Fibroblast of gingiva (primary cell): ENCODE data around the gene VWA3B.
"Not testable (repeated sequence)": the region's sequence is repeated elsewhere in the genome, so short reads cannot be mapped to it uniquely, and the experiment has no call there.

Experiments
- DNase-seq: peaks from one replicate; pipeline ENCODE4 v3.0.0-alpha.2; 2011; ENCODE audit warnings: low read depth

VWA3B gene

DNA sequence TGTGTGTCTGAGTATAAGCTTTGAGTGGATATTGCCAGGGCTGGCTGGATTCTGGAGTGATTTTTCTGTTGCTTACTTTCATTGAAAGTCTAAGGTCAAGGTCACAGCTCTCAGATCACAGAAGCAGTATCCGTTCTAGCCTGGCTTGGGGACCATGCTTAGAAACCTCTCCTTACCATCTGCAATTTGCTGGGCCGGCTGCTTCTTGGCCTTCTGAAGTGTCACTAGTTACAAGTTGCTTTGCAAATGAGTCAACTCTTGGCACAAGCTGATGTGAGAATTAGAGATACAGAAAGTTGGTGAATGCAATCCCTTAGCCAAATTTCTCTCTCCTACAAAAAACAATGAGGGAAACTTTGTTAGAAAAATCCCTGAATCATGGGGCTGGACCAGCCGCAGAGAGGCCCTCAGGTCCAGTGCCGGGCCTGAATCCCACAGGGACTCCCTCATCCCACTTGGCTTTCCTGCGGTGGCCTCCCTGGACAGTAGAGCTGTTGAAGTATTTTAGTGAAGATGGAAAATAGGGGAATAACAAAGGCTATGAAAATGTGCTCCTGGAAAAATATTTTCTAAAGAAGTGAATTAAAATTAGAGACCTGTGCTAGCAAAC lies 166.6 kb downstream of the VWA3B start:
- DNase-seq = no peak

DNA sequence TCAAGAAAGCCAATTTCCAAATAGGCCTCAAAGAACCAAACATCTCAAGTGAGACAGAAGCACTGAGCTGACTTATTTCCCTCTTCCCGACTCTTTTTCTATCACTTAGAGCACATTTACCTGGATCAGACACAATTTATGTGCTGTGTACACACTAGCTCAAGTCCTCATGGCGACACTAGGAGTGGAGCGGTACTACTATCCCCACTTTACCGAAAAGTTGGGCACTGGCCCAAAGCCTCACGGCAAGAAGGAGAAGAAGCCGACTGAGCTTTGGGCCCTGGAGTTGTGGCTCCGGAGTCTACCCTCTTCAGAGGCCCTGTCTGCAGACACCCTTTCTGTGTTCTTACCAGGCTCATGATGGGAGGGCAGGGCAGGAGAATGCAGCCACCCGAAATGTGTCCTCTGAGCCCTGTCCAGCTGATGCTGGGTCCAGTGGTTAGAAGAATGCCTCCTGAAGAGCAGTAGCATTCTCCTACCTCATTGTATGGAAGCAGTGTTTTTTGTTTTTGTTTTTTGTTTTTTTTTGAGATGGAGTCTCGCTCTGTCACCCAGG lies 167.6 kb downstream of the VWA3B start:
- DNase-seq = no peak

DNA sequence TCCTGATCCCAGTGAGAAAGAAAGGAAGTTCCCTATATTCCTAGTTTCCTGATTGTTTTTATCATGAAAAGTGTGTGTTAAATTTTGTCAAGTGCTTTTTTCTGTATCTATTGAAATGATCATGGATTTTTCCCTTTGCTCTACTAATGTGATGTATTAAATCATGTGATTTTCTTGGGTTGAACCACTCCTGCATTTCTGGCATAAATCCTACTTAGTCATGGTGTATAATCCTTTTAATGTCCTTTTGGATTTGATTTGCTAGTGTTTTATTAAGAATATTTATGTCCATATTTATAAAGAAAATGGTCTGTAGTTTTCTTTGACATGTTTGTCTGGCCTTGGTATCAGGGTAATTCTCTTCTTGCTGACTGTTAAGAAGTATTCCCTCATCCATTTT lies 171.9 kb downstream of the VWA3B start:
- DNase-seq = no peak

- no peak for DNase-seq
Observed at GRCh38 chr2:98263362-98263761, 176.4 kb downstream of the VWA3B start.

DNA sequence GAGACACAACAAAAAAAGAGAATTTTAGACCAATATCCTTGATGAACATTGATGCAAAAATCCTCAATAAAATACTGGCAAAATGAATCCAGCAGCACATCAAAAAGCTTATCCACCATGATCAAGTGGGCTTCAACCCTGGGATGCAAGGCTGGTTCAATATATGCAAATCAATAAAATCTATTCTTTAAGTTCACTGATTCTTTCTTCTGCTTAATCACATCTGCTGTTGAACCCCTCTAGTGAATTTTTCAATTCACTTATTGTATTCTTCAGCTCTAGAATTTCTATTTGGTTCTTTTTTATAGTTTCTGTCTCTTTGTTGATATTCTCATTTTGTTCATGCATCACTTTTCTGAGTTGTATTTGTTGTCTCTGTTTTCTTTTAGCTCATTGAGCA lies 181.3 kb downstream of the VWA3B start:
- not testable (repeated sequence) for DNase-seq

DNA sequence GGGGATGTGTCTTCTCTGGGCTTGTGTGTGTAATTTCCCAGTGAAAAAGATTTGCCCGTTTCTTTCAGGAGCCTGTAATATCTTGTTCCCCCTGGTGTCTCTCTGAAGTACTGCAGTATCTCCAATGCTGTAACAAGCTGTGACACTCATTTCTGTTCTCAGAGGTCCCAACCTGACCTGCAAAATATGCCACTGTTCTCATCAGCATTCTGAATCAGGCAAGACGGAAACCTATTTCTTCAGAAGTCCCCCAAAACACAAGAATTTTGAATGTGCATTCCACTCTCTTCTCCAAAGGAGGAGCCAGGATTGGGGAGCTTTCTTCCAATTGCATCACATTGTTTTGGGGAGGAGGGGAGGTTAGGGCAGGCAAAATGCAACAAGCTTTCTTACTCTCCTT lies 182.3 kb downstream of the VWA3B start:
- DNase-seq = peak; percentile 42

DNA sequence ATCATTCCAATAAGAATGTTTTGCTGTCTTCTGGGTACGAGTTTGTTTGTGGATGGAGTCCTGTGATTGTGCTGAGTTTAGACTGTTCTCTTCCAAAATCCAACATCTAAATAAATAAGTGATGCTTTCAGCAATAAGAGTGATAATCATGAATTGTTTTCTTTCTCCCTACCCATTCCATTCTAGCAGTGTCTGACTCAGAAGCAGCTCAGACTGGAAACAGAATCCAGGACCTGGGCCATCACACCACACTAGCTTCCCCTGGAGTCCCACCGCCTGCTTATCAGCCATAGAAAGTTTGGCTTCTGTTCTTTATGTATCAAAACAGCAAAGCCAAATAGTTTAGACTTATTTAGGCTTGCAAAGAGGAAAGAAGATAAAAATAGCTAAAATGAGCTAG lies 182.9 kb downstream of the VWA3B start:
- no peak for DNase-seq

DNA sequence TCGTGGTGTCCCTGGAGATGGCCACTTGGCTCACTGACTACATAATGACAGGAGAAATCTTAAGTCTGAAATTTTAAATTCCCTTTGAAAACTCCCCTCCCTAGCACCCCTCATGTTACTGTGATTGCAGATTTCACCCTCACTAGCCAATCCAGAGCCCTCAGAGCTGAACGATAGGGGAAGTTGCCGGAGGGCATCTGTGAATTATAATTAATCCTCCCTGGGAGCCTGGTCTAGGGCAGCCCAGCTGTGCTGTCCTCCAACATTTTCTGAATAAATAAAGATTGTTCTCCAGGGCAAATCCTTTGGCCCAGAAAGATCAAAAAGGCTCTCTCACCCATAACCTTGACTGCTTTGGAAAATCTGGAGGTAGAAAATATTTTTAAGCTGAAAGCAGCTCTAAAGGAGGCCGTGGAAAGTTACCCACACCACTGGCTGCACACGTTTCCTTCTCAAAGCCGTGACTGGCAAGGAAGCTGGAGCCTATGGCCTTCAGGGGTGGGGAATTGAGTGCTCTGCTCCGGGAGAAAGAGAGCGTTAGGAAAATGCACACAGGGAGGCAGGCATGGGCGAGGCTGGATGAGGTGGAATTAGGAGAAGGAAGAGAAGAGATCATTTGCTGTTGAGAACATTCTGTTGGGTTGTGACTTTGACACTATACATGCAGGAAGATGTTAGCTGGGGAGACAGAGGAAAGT lies 190.3 kb downstream of the VWA3B start:
- no peak for DNase-seq

- DNase-seq = no peak
Observed at GRCh38 chr2:98278074-98278473, 191.1 kb downstream of the VWA3B start.

- no peak for DNase-seq
Observed at GRCh38 chr2:98280376-98281102, 193.6 kb downstream of the VWA3B start.

DNA sequence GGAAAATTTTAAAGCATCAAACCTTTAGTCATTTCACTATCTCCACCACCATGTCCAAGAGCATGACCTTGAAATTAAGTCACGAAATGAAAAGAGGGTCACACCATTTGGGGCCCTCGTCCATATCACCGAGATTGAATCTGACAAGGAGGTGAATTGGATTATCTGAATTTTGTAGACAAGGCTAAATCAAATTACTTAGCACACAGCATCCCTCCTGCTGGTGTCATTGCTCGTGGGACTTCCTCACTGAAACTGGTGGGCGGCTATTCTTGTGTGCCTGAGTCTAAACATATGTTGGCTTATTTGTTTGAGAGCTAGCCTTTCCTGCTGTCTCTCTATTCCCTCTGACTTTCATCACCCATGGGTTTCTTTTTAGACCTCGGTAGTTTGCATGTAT lies 194.6 kb downstream of the VWA3B start:
- DNase-seq = no peak

DNA sequence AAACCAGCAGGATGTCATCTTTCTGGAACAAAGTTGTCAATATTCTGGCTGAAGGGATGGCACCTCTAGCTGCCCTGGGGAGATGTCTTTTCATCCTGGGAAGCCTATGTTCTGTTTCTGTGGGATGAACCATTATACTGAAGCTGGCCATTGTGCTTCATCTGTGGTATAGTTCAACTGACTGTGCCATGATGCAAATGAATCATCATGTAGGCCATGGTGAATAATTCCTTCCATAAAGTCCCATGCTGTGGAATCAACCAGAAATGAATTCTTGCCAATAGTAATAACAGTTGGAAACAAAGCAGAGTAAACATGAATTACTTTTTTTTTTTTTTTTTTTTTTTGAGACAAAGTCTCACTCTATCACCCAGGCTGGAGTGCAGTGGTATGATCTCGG lies 195.1 kb downstream of the VWA3B start:
- DNase-seq = no peak

DNA sequence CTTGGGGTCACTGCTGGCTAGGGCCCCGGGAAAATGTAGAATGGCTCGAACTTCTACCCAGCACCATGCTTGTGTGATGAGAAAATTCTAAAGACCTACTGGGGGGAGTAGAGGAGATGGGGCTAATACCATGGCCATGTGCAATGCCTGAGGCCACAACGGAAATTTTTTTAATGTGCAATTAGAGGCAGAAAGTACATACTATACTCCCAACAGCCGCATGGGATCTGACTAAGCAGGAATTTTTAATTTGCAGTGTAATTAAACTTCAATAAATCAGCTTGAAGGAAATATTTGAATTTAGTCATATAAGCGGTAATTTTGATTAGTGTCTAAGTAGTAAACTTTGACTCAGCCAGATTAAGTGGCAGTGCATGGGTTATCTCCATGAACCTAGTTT lies 206.1 kb downstream of the VWA3B start:
- no peak for DNase-seq

DNA sequence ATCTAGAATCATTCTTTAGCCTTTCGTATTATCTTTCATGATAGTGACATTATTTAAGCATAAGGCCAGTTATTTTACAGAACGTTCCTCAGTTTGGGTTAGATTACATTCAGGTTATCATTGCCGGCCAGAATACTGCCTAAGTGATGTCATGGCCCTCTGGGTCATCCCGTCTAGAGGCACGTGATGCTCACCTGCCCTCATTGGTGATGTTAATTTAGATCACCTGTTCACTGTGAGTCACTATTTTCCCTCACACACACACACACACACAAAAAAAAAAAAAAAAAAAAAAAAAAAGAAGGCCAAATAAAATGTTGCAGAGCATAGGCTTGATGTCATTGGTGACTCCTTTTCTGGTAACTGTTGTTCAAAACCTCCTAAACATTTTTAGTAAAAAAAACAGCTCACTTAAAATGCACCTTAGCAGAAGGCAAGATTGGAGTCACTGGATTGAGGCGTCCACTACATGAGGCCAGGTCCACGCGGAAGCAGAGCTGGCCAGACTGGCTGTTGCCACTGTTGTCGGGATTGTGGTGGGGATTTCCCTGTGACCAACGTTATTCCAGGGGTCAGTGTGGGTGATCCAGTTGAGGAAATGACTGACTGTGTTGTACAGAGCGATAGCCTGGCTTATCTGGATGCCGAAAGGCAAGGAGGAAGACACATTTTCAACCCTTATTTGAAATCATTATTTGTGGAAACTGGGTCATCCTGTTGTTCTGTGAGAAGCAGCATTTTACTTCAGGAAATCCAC lies 207.1 kb downstream of the VWA3B start:
- no peak for DNase-seq

DNA sequence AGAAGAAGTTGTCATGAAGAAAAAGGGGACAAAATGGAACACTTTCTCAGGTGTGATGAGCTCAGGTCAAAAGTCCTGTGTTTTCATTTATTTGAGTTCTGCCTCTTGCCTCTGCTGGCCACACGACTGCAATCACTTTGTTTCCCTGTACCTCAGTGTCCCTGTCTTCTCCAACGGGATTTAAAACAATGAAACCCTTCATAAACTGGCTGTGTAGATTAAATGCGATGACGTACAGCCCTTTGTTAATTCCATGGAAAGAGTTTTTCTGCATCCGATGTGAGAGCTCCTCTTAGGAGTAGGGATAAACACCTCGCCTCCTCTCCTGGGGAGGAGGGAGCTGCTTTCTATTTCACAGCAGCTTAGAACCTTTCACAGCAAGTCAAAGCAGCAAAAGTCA lies 207.7 kb downstream of the VWA3B start:
- DNase-seq = no peak

DNA sequence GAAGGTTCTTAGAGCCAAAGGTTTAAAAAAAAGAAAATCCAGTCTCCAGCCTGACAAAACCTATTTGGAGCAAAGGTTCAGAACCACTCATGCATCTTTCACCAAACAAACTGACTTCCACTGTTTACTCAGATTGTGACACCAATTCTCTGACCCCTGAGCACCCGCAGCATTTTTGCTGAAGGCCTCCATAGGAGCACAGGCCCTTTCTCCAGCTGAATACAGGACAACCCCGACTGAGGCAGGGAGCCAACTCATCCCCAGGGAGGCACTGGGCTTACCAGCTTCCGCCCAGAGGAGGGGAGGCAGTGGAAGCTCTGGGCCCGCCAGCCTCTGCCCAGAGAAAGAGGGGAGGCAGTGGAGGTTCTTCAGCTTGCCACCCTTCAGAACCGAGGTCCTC lies 208.3 kb downstream of the VWA3B start:
- DNase-seq = no peak

DNA sequence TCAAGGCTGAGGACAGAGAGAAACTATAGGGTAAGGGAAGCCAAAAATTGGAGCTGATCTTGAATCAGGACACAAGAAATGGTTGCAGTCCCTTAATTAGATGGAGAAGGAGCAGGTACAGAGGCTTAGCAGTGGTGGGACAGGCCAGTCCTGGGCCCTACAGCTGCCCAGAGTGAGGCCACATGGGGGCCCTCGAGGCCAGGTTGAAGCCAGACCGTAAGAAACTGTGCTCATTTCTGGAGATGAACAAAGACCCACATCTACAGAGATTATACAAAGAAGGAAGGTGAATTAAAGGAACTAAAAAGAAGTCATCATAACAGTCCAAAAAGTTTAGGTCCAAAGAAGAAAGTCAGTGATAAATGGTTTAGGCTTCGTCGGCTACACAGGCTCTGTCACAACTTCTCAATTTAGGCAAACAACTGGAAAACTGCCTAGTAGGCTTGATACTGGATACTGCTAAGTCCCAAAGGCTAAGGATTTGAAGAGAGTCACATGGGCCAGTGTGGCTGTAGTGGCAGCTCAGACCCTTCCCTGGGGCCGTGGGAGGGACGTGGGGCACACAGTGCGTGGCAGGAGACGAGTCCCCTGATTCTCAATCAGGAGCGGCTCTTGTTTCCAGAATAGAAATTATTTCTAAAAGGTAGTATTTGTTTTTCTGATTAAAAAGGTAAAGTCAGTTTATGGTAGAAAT lies 208.9 kb downstream of the VWA3B start:
- no peak for DNase-seq

DNA sequence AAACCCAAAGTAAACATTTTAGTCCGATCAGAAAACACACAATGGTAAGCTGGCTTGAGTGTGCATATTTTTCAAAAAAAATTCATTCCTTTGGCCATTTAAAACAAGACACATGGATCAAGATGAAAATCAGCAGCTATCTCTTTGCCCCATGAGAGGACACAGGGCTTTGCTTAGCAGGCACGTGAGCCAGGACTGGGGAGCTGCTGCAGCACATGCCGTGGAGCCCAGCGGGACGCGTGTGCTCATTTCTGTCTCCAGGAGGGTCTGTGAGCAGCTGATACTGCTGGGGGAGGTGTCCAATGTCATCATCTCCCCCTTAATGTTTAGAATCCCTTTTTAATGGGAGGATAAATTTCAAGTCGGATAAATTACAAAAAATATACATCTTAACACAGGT lies 209.5 kb downstream of the VWA3B start:
- DNase-seq = no peak

DNA sequence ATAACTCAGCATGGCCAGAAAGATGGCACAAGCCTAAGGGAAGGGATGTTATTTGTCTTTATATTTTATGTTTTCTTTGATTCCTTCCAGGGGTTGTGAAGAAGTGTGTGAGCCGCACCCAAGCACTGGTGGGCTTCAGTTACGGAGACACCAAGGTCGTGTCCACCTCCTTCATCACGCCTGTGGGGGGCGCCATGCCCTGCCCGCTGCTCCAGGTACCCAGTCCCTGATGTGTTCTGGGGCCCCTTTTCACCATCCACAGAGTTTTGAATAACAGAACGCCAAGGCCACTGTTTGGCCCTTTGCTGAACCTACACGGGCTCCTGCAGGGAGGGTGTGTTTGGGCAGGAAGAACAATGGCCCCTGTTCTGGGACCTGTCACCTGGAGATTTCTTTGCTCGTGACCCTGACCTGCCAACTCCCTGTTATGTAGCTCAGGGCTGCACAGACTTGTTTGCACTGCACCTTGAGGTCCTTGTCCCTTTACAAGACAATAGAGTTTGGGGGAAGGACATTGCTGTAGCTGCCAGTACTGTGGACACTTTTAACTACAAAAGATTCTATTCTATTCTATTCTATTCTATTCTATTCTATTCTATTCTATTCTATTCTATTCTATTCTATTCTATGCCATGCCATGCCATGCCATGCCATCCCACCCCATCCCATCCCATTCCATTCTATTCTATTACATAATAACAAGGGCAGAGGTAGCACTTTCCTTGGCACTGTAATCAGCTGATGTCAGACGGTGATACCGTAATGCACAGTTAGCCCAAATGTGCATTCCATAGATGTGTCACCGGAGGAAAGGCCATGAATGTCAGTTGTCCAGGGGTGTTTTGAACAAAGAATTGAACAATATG lies 211.1 kb downstream of the VWA3B start:
- DNase-seq = no peak

GRCh38 chr2:98298683-98299164 lies 211.8 kb downstream of the VWA3B start:
- no peak for DNase-seq
